Measurements from ENCODE around the gene CEP83. TPM values are rescaled to one million over a fixed set of nuclear protein-coding genes. Genes with fewer than 3 reads are reported as not detected.

Gene CEP83
- total and polyA plus RNA-seq, 9 of the 15 experiments (the other 6 are each of a cell fraction or from before 2014, with no cell fraction given) = 5.3 to 40.5 (median 31.3) TPM

- TF ChIP-seq ZC3H4 (CRISPR knock-in tag; IDR thresholded peaks at IDR 0.05; ENCODE audit: borderline replicate concordance) (no peak), KLF6 (CRISPR knock-in tag; IDR thresholded peaks at IDR 0.05; ENCODE audit: borderline replicate concordance) (no peak), BCOR (IDR thresholded peaks at IDR 0.05) (0 out of 2 replicates have a peak, but pooled peaks have one; percentile 21), CBX2 (IDR thresholded peaks at IDR 0.05; ENCODE audit: insufficient read depth, low read length, poor library complexity, severe bottlenecking) (no peak), RBM25 (IDR thresholded peaks at IDR 0.05; ENCODE audit: low read depth, low read length, severe bottlenecking) (peak; percentile 75), ZNF146 (CRISPR knock-in tag; IDR thresholded peaks at IDR 0.05; ENCODE audit: unreplicated experiment) (no peak), MTA1 (IDR thresholded peaks at IDR 0.05; ENCODE audit: borderline replicate concordance) (no peak), ZBTB1 (CRISPR knock-in tag; IDR thresholded peaks at IDR 0.05; ENCODE audit: borderline replicate concordance, low read depth) (no peak), ILK (tag; IDR thresholded peaks at IDR 0.05; ENCODE audit: borderline replicate concordance, low read depth) (no peak), ZFP36 (IDR thresholded peaks at IDR 0.05; ENCODE audit: low read depth, low read length, partially characterized antibody) (peak; percentile 93)
- TF ChIP-seq, protein P1, sequence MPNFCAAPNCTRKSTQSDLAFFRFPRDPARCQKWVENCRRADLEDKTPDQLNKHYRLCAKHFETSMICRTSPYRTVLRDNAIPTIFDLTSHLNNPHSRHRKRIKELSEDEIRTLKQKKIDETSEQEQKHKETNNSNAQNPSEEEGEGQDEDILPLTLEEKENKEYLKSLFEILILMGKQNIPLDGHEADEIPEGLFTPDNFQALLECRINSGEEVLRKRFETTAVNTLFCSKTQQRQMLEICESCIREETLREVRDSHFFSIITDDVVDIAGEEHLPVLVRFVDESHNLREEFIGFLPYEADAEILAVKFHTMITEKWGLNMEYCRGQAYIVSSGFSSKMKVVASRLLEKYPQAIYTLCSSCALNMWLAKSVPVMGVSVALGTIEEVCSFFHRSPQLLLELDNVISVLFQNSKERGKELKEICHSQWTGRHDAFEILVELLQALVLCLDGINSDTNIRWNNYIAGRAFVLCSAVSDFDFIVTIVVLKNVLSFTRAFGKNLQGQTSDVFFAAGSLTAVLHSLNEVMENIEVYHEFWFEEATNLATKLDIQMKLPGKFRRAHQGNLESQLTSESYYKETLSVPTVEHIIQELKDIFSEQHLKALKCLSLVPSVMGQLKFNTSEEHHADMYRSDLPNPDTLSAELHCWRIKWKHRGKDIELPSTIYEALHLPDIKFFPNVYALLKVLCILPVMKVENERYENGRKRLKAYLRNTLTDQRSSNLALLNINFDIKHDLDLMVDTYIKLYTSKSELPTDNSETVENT (CRISPR knock-in tag; IDR thresholded peaks at IDR 0.05) = no peak
- no peaks in the 10 kb centered on the region for H4K20me1 ChIP-seq (replicated peaks; ENCODE audit: control insufficient read depth, insufficient read depth, low read length)
- no peaks in the 10 kb centered on the region for H3K4me1 ChIP-seq (replicated peaks in 1 of 2; ENCODE audit: control insufficient read depth in 2 of 2, insufficient read depth in 2 of 2, low read length in 2 of 2)
- no peak overlapping the region for H3K27ac ChIP-seq (ENCODE audit: extremely low read depth, low read depth, low read length)
- H3K4me2 ChIP-seq (ENCODE audit: insufficient read depth, low read length) = no peak overlapping the region
- H3K9me3 ChIP-seq (replicated peaks; ENCODE audit: control insufficient read depth, insufficient read depth, low read depth, low read length) = no peaks in the 10 kb centered on the region
- peaks cover 9 to 23% of the 10 kb centered on the region in 2 experiments; a peak in 4 of 5 replicates for H3K27me3 ChIP-seq (ENCODE audit: control insufficient read depth in 2 of 2, insufficient read depth in 2 of 2, low read length in 2 of 2)
- in situ Hi-C loops (cut with MboI) (no loop called here), intact Hi-C loops (cut with micrococcal nuclease) (no loop called here)
- H3K79me2 ChIP-seq (ENCODE audit: control insufficient read depth, insufficient read depth, low read length) = no peaks in the 10 kb centered on the region
- no peak for DNase-seq (ENCODE audit: extremely low read depth in 1 of 4, low spot score in 3 of 4)
- H3K9ac ChIP-seq (ENCODE audit: insufficient read depth in 1 of 2, low read depth in 2 of 2, low read length in 2 of 2) = no peak overlapping the region
- no peak overlapping the region for H2AFZ ChIP-seq (ENCODE audit: low read depth, low read length)
- no TSS peak for BruUV-seq (replicated peaks)
- no peak for FAIRE-seq
- no peak for ATAC-seq
- ChIA-PET POLR2A (interaction anchor here (1.4 to 1.5 kb wide), 2 partner anchors 10 to 16 kb away, joined by 4 read pairs; no protein-coding TSS in a partner anchor), CTCF (ENCODE audit: low intra/inter-chr PET ratio) (no interaction called here)
- H3K36me3 ChIP-seq (ENCODE audit: control insufficient read depth, insufficient read depth, low read length) = no peaks in the 10 kb centered on the region
- H3K4me3 ChIP-seq = no peak overlapping the region
- no peaks in the 10 kb centered on the region for H3K9me1 ChIP-seq (ENCODE audit: control insufficient read depth, insufficient read depth, low read length)
- WGBS (ENCODE audit: insufficient coverage, low coverage, missing lambda C conversion rate) = 7% methylated on average over 3 of the region's 3 CpGs
These were observed 186.4 kb downstream of the CEP83 start for GRCh38 chr12:94273272-94273671.

All from K562 (cell line).